VCaP (cell line): ENCODE measurements around the gene CLCNKB.

Source experiments
- H3K27ac ChIP-seq: fragments of 450-650 bp; 2 replicates; pipeline ENCODE4 v1.5.1; 2017
- TF ChIP-seq, protein P1 (sequence below): fragments of 450-650 bp; conservative IDR thresholded peaks from 2 replicates; pipeline ENCODE4 v1.5.1; 2017; ENCODE audit warnings: mild to moderate bottlenecking, moderate library complexity

The CLCNKB gene

DNA sequence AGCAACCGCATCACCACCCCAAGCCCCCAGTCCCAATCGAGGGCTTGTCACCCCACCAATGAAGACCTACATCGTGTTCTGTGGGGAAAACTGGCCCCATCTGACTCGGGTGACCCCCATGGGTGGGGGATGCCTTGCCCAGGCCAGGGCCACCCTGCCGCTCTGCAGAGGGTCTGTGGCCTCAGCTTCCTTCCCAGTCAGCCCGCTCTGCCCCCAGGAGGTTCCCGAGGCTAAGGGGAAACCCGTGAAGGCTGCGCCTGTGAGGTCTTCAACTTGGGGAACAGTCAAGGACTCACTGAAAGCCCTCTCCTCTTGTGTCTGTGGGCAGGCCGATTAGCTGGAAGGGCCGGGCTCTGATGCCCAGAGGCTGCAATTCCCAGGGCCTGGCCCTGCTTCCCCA lies 37.6 kb upstream of the CLCNKB start:
- TF ChIP-seq, protein P1, sequence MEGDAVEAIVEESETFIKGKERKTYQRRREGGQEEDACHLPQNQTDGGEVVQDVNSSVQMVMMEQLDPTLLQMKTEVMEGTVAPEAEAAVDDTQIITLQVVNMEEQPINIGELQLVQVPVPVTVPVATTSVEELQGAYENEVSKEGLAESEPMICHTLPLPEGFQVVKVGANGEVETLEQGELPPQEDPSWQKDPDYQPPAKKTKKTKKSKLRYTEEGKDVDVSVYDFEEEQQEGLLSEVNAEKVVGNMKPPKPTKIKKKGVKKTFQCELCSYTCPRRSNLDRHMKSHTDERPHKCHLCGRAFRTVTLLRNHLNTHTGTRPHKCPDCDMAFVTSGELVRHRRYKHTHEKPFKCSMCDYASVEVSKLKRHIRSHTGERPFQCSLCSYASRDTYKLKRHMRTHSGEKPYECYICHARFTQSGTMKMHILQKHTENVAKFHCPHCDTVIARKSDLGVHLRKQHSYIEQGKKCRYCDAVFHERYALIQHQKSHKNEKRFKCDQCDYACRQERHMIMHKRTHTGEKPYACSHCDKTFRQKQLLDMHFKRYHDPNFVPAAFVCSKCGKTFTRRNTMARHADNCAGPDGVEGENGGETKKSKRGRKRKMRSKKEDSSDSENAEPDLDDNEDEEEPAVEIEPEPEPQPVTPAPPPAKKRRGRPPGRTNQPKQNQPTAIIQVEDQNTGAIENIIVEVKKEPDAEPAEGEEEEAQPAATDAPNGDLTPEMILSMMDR = no peak

DNA sequence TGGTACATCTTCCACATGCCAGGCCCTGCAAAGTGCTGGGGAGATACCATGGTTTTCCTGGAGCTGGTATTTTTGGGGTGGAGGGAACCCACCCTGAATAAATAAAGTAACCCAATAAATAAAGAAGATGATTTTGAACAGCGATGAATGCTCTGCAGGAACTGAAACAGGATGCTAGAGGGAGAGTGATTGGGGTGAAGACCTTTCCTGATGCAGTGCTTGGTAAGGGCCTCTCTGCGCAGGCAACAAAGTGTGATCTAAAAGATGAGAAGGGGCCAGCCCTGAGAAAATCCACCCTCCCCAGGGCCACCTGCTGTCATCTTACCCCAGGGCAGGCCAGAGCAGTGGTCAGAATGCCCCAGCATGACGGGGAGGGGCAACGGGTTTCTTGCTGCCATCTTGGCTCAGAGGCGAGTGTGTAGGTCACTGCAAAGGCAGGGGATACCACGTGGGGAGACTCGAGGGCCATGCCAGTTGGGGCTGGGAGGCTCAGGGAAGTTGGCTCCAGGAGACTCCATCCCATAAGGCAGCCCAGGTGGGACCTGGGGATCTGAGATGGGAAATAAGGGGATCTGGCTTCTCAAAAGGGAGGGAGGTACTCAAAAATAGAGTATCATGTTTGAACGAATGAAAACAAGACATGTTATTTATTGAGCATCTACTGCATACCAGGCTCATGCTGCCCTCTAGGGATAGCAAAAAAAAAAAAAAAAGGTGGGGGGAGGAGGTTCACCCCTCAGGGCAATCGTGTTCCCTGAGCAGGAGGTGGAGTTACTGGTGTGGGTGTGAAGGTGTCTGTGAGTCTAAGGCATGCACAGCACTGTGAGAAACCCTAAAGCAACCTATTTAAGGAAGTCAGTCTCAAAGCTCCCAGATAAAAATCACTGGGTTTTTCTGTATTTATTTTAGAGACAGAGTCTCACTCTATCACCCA lies 36.8 kb upstream of the CLCNKB start:
- TF ChIP-seq, protein P1 = no peak
- H3K27ac ChIP-seq = no peak overlapping the region

More for the DNA sequence above, 37.6 kb upstream of the CLCNKB start:
- no peak overlapping the region for H3K27ac ChIP-seq

DNA sequence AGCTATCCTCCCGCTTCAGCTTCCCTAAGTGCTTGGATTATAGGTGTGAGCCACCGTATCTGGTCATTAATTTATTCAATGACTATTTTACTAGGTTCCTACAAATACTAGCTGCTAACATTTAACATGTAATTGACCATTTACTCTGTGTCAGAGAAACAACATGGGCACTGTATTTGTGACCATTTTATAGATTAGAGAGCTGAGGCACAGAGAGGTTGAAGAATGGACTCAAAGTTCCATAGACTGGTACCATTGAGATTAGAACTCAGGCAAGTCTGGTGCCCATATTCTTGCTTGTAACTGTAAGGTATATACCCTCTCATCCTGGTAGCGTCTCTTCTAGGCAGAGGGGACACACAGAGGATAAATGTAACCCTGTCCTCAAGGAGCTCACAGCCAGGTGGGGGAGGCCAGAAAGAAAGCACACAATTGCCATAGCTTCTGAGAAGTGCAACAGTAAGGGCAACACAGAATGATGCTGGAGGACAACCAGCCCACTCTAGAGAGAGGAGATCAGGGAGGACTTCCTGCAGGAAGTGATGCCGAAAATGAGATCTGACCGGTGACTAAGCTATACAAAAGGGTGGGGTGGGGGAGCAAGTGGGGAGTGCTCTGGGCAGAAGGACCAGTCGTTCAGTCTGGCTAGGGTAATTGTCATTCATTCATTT lies 35.8 kb upstream of the CLCNKB start:
- TF ChIP-seq, protein P1 = no peak

DNA sequence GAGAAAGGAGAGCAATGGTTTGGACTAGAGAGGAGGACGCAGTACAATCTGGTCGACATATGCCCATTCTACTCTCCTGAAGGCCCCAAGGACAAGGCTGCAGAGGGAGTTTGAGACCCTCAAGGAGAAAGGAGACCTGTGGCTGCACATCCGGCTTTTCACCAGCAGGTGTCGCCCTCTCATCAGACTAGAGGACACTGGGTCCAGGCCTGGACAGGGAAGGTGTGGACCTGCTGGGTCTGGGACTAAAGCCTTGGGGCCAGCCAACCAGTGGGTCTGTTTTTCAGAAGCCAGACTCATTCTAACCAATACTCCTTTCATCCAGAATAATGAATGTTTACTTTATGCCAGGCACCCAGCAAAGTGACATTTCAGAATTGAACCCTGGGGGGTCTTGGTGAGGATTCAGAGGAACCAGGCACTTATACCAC lies 34.5 kb upstream of the CLCNKB start:
- TF ChIP-seq, protein P1 = peak; percentile 94

More for the DNA sequence above, 35.8 kb upstream of the CLCNKB start:
- no peak overlapping the region for H3K27ac ChIP-seq

DNA sequence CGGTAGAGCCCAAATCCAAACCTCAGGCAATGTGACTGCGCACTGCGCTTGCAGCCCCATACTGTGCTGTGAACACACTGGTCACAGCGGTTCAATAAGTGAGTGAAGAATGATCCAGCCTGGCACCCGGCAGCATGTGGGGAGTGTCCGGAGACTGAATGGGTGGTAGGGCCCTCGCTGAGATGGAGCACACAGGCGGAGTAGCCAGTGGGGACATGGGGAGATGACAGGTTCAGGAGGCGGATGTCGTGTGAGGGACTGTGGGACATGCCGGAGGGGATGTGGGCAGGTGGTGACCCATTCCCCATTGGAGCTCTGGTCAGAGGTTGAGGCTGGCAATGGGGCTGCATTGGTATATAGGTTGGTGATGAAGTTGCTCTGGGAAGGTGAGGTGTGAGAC lies 33.9 kb upstream of the CLCNKB start:
- no peak overlapping the region for H3K27ac ChIP-seq
- TF ChIP-seq, protein P1 = no peak

More for the DNA sequence above, 34.5 kb upstream of the CLCNKB start:
- no peak overlapping the region for H3K27ac ChIP-seq

DNA sequence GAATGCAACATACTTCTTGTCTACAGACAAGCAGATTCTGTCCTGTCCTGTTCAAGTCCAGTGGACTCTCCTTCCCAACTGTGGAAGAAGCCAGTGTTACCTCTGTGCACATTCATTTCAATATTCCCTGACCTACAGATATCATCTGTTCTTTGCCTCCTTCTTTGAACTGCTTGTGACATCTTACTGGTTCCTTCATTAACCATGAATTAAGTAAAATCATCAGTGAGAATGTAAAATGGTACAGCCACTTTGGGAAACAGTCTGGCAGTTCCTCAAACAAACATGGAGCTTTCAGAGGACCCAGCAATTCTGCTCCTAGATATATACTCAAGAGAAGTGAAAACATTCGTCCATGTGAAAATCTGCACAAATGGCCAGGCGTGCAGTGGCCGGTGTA lies 32.7 kb upstream of the CLCNKB start:
- TF ChIP-seq, protein P1 = no peak
- no peak overlapping the region for H3K27ac ChIP-seq

DNA sequence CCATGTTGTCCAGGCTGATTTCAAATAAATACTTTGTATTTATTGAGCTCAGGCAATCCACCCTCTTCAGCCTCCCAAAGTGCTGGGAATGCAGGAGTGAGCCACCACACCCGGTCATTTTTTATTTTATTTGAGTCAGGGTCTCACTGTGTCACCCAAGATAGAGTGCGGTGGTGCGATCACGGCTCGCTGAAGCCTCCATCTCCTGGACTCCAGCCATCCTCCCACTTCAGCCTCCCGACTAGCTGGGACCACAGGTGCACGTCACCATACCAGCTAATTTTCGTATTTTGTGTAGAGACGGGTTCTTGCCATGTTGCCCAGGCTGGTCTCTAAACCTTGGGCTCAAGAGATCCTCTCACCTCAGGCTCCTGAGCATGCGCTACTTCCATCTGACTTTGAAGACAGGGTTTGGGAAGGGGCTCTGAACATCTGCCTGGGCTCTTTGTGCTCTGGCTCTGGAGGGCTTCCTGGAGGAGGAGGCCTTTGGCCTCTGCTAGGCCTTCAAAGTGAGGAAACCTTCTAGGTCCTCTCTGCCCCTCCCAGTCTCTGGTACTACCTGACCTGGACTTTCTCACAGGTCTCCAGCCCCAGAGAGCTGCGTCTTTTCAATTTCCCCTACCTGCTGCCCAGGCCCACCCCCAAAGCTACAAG lies 31.5 kb upstream of the CLCNKB start:
- TF ChIP-seq, protein P1 = no peak
- H3K27ac ChIP-seq = no peak overlapping the region
